Fibroblast of mammary gland (primary cell): Measurements from ENCODE around the gene VDAC2.
"Not testable (repeated sequence)": the region's sequence is repeated elsewhere in the genome, so short reads cannot be mapped to it uniquely, and the experiment has no call there.

Experiments
- DNase-seq: peaks from one replicate; pipeline ENCODE4 v3.0.0-alpha.2; 2010; ENCODE audit warnings: low read depth
- H3K4me3 ChIP-seq: 2 replicates; pipeline ENCODE4 v1.5.1; 2011; ENCODE audit warnings: low read depth, mild to moderate bottlenecking, low read length, moderate library complexity; ENCODE audit not compliant: control insufficient read depth
- CTCF ChIP-seq: conservative IDR thresholded peaks from 2 replicates; pipeline ENCODE4 v1.5.1; 2011; ENCODE audit warnings: low read depth, low read length, inconsistent platforms; ENCODE audit not compliant: control insufficient read depth, insufficient read depth

Gene VDAC2

GRCh38 chr10:75201793-75202307 is 8.7 kb upstream of the VDAC2 start:
- no peak overlapping the region for H3K4me3 ChIP-seq
- no peak for DNase-seq
- no peak for TF ChIP-seq CTCF

- peak; percentile 72 for DNase-seq
These were observed 8.1 kb upstream of the VDAC2 start for GRCh38 chr10:75202321-75203045.

GRCh38 chr10:75203046-75203620 is 7.5 kb upstream of the VDAC2 start:
- DNase-seq, H3K4me3 ChIP-seq: not testable (repeated sequence)

More at GRCh38 chr10:75202321-75203045, 8.1 kb upstream of the VDAC2 start:
- H3K4me3 ChIP-seq = no peak overlapping the region
- TF ChIP-seq CTCF = no peak

DNA sequence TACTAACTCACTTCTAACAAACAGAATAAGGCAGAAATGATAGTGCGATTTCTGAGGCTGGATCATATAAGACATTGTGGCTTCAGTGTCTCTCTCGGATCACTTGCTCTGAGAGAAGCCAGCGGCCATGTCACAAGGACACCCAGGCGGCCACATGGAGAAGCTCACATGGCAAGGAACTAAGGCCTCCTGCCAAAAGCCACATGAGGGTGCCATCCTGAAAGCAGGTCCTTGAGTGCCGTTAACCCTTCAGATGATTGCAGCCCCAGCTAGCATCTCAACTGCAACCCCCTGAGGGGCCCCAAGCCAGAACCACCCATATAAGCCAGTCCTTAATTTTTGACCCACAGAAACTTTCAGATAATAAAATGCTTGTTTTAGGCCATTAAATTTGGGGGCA is 6.9 kb upstream of the VDAC2 start:
- no peak for TF ChIP-seq CTCF
- no peak overlapping the region for H3K4me3 ChIP-seq
- DNase-seq = no peak

GRCh38 chr10:75205908-75206307 is 4.7 kb upstream of the VDAC2 start:
- H3K4me3 ChIP-seq = no peak overlapping the region
- no peak for DNase-seq
- TF ChIP-seq CTCF = no peak

GRCh38 chr10:75206638-75207037 is 4.0 kb upstream of the VDAC2 start:
- not testable (repeated sequence) for DNase-seq, H3K4me3 ChIP-seq

- DNase-seq = no peak
- no peak overlapping the region for H3K4me3 ChIP-seq
- no peak for TF ChIP-seq CTCF
These were observed 3.3 kb upstream of the VDAC2 start for GRCh38 chr10:75207079-75207856.

DNA sequence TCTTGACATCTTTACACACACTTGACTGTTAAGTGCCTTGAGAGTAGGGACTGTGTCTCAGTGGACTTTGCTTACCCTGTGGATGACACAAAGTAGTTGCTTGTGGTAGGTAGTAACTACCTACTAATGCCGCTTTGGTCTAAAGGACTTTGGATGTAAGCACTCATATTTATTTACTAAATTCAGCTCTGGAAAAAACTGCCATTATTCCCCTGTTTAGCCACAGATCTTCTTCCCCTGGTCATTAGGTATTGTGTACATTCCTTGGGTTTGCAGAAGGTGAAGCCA is 2.8 kb upstream of the VDAC2 start:
- DNase-seq = no peak
- TF ChIP-seq CTCF = no peak
- H3K4me3 ChIP-seq = no peak overlapping the region
